K562 (cell line): Measurements from ENCODE around the gene APLF. TPM values are rescaled to one million over a fixed set of nuclear protein-coding genes. Genes with fewer than 3 reads are reported as not detected.
A peak's percentile ranks its signal among the peaks of the same experiment; 100 is the strongest.

ENCODE experiments used
- ATAC-seq: fragments of 200-7000 bp; cut with Tn5 transposase; 3 replicates; pipeline ENCODE4 v1.9.1; 2020; ENCODE audit warnings: moderate library complexity
- BruUV-seq: library from RNA; stranded (reverse); fragments of 400-500 nt; replicated peaks from 2 replicates; lab custom pipeline; 2021; lab: Mats Ljungman, UMichigan
- CTCF ChIA-PET: fragments of 300-600 bp; formaldehyde crosslinking; extraction: SDS; loops from one replicate; lab custom pipeline; 2021; ENCODE audit warnings: low intra/inter-chr PET ratio; lab: Yijun Ruan, JAX
- POLR2A ChIA-PET: fragments of 300-600, 350-650 bp; sonication (Branson Sonifier 250); formaldehyde crosslinking; extraction: SDS; loops from one replicate; lab custom pipeline; 2021; ENCODE audit warnings: antibody characterized with exemption, inconsistent platforms; lab: Yijun Ruan, JAX
- DNase-seq, 4 experiments: peaks; one replicate each; pipeline versions ENCODE4 v3.0.0 to v3.0.0-alpha.2; 2011 to 2018; ENCODE audit warnings: low spot score in 3 of 4, mixed read lengths in 3 of 4; ENCODE audit errors: extremely low read depth in 1 of 4
- FAIRE-seq: peaks from 2 replicates; lab custom pipeline; 2011; peaks lifted over from hg19 to GRCh38; lab: Jason Lieb, UNC
- H2AFZ ChIP-seq: 2 replicates; pipeline ENCODE4 v1.6.0; 2011; ENCODE audit warnings: low read depth, low read length, control low read depth, inconsistent platforms
- H3K27ac ChIP-seq: fragments of 200-600 bp; 3 replicates; pipeline ENCODE4 v1.8.0; 2011; ENCODE audit warnings: low read depth, mild to moderate bottlenecking, control low read depth, inconsistent platforms, low read length, moderate library complexity, mixed read lengths; ENCODE audit errors: extremely low read depth
- H3K27me3 ChIP-seq, 2 experiments: fragments of 300-600 bp in 1 of 2; 2 replicates in 1 of 2; 3 replicates in 1 of 2; pipeline versions ENCODE4 v1.6.0 to v1.8.0; 2011; ENCODE audit warnings: inconsistent platforms in 2 of 2, low read length in 2 of 2, mild to moderate bottlenecking in 1 of 2, mixed read lengths in 1 of 2, moderate library complexity in 1 of 2; ENCODE audit not compliant: control insufficient read depth in 2 of 2, insufficient read depth in 2 of 2
- H3K36me3 ChIP-seq: fragments of 300-600 bp; 3 replicates; pipeline ENCODE4 v1.8.0; 2011; ENCODE audit warnings: mild to moderate bottlenecking, low read length, inconsistent platforms; ENCODE audit not compliant: control insufficient read depth, insufficient read depth
- H3K4me1 ChIP-seq, 2 experiments: fragments of 200-600 bp in 1 of 2; replicated peaks in 1 of 2; 2 replicates in 1 of 2; 3 replicates in 1 of 2; pipeline versions ENCODE4 v1.5.1 to v1.8.0; 2011; ENCODE audit warnings: inconsistent platforms in 2 of 2, low read length in 2 of 2, mild to moderate bottlenecking in 1 of 2, mixed read lengths in 1 of 2, moderate library complexity in 1 of 2; ENCODE audit not compliant: control insufficient read depth in 2 of 2, insufficient read depth in 2 of 2
- H3K4me2 ChIP-seq: 2 replicates; pipeline ENCODE4 v1.6.1; 2011; ENCODE audit warnings: low read length, control low read depth, inconsistent platforms, mixed read lengths; ENCODE audit not compliant: insufficient read depth
- H3K4me3 ChIP-seq: fragments of 200-600 bp; sonication (generic), shearing (Covaris generic); 2 replicates; pipeline ENCODE4 v1.5.1; 2016; ENCODE audit warnings: control low read depth, inconsistent platforms
- H3K79me2 ChIP-seq: fragments of 200-600 bp; 3 replicates; pipeline ENCODE4 v1.8.0; 2011; ENCODE audit warnings: low read length, inconsistent platforms; ENCODE audit not compliant: control insufficient read depth, insufficient read depth
- H3K9ac ChIP-seq, 2 experiments: 2 replicates each; pipeline versions ENCODE4 v1.6.0 to v1.6.1; 2011; ENCODE audit warnings: low read depth in 2 of 2, low read length in 2 of 2, control low read depth in 1 of 2, inconsistent platforms in 1 of 2, mild to moderate bottlenecking in 1 of 2, mixed read lengths in 1 of 2; ENCODE audit not compliant: insufficient read depth in 1 of 2
- H3K9me1 ChIP-seq: one replicate; pipeline ENCODE4 v1.6.0; 2011; ENCODE audit warnings: inconsistent platforms, mild to moderate bottlenecking, low read length, moderate library complexity; ENCODE audit not compliant: control insufficient read depth, insufficient read depth
- H3K9me3 ChIP-seq: replicated peaks from 2 replicates; pipeline ENCODE4 v1.5.1; 2011; ENCODE audit warnings: low read depth, low read length, inconsistent platforms; ENCODE audit not compliant: control insufficient read depth, insufficient read depth
- H4K20me1 ChIP-seq: replicated peaks from 2 replicates; pipeline ENCODE4 v1.6.1; 2011; ENCODE audit warnings: low read length, inconsistent platforms, mixed read lengths; ENCODE audit not compliant: control insufficient read depth, insufficient read depth
- ARID1B ChIP-seq: fragments of 450-650 bp; IDR thresholded peaks from 2 replicates; pipeline ENCODE4 v1.6.1; 2016; ENCODE audit warnings: antibody characterized with exemption, mild to moderate bottlenecking, inconsistent platforms
- CBFA2T3 ChIP-seq: fragments of 450-650 bp; IDR thresholded peaks from 2 replicates; pipeline ENCODE4 v1.6.1; 2017
- FOXP1 ChIP-seq: sonication (generic); formaldehyde crosslinking; IDR thresholded peaks from 2 replicates; pipeline ENCODE4 v1.8.0; 2022; ENCODE audit warnings: mild to moderate bottlenecking, missing genetic modification reagents
- HDAC3 ChIP-seq: fragments of 450-650 bp; IDR thresholded peaks from 2 replicates; pipeline ENCODE4 v1.6.1; 2018; ENCODE audit warnings: borderline replicate concordance, mild to moderate bottlenecking, moderate library complexity; ENCODE audit not compliant: partially characterized antibody
- HMBOX1 ChIP-seq: sonication (generic); IDR thresholded peaks from 2 replicates; pipeline ENCODE4 v1.6.1; 2016
- SOX6 ChIP-seq: fragments of 450-650 bp; IDR thresholded peaks from 2 replicates; pipeline ENCODE4 v1.6.1; 2014; ENCODE audit warnings: mild to moderate bottlenecking
- TCF7L2 ChIP-seq: fragments of 150-350 bp; IDR thresholded peaks from 2 replicates; pipeline ENCODE4 v1.6.1; 2016; ENCODE audit warnings: low read depth, mild to moderate bottlenecking, low read length, moderate library complexity
- TGIF2 ChIP-seq: sonication (generic); formaldehyde crosslinking; IDR thresholded peaks from 2 replicates; pipeline ENCODE4 v1.8.1; 2022; ENCODE audit warnings: mild to moderate bottlenecking, missing genetic modification reagents, moderate library complexity
- WGBS: fragments of 100-300 bp; shearing (Covaris generic); methylation state at CpG from one replicate; pipeline ENCODE4 v1.1.6; 2016; ENCODE audit warnings: low coverage, mixed read lengths; ENCODE audit not compliant: insufficient coverage; ENCODE audit errors: missing lambda C conversion rate; 5-methylcytosine and 5-hydroxymethylcytosine counted together
- in situ Hi-C: fragments of 300-500 bp; cut with MboI; formaldehyde crosslinking; loops from 4 replicates; pipeline ENCODE4 v1.15.0; 2018; ENCODE audit warnings: inconsistent platforms, mixed read lengths
- intact Hi-C: fragments of 100-400 bp; cut with micrococcal nuclease; formaldehyde crosslinking; loops from 2 replicates; pipeline ENCODE4 v1.14.2; 2022
- polyA plus RNA-seq, 8 experiments: library from polyadenylated mRNA; depleted of rRNA in 4 of 8; stranded (reverse) in 5 of 8; unstranded in 3 of 8; fragments of >200 nt; fragmentation: Nextera tagmentation in 2 of 8; fragmentation: Illumina TruSeq in 1 of 8; extraction: Ambion mirVana in 2 of 8; extraction: Trizol in 1 of 8; gene quantifications; 2 replicates each; pipeline versions ENCODE4 v1.2.1 to v1.2.3, GENCODE V29; 2011 to 2014; ENCODE audit warnings: inconsistent platforms in 1 of 8, missing spikeins in 1 of 8
- total RNA-seq, 7 experiments: library from RNA; depleted of rRNA in 6 of 7; stranded (reverse); fragments of >200 nt in 6 of 7; fragmentation: Illumina TruSeq in 2 of 7; extraction: Trizol in 2 of 7; gene quantifications; 2 replicates each; pipeline versions ENCODE4 v1.2.1 to v1.2.3, GENCODE V29; 2011 to 2021; ENCODE audit warnings: low replicate concordance in 1 of 7

APLF gene
- total and polyA plus RNA-seq, 9 of the 15 experiments (the other 6 are each of a cell fraction or from before 2014, with no cell fraction given), result 0.07 to 1.1 (median 0.71) TPM

GRCh38 chr2:68478688-68479087 is 11.3 kb downstream of the APLF start:
- ChIA-PET POLR2A (interaction anchor here (1.7 kb wide), 1 partner anchor 9 kb away, joined by 6 read pairs; no protein-coding TSS in a partner anchor), CTCF (no interaction called here)
- no peak for ATAC-seq
- no peaks in the 10 kb centered on the region for H3K9me3 ChIP-seq
- H2AFZ ChIP-seq, result no peak overlapping the region
- FAIRE-seq, result peak; percentile 49
- TF ChIP-seq FOXP1 (CRISPR knock-in tag) (no peak), HDAC3 (no peak), SOX6 (0 out of 2 replicates have a peak, but pooled peaks have one; percentile 45), HMBOX1 (0 out of 2 replicates have a peak, but pooled peaks have one; percentile 18), TGIF2 (CRISPR knock-in tag) (no peak), CBFA2T3 (peak; percentile 51; the same call in 1 of the 2 replicates), ARID1B (peak; percentile 30; the same call in 1 of the 2 replicates), TCF7L2 (no peak)
- no peaks in the 10 kb centered on the region for H3K9me1 ChIP-seq
- no peaks in the 10 kb centered on the region for H3K79me2 ChIP-seq
- DNase-seq, result peak in 1 of 4 experiments; percentile 20
- H3K4me3 ChIP-seq, result no peak overlapping the region
- in situ Hi-C loops, result loop anchor here (25.0 kb wide), 1 partner anchor 159 kb away; the partner anchor contains the start of gene PROKR1
- H3K27me3 ChIP-seq, result no peaks in the 10 kb centered on the region
- H4K20me1 ChIP-seq, result no peaks in the 10 kb centered on the region
- H3K36me3 ChIP-seq, result no peaks in the 10 kb centered on the region
- 46% methylated on average over 1 of the region's 1 CpG for WGBS
- no peak overlapping the region for H3K9ac ChIP-seq
- H3K4me2 ChIP-seq, result no peak overlapping the region
- intact Hi-C loops, result no loop called here
- no peak overlapping the region for H3K27ac ChIP-seq
- no TSS peak for BruUV-seq
- peaks cover 0 to 3% of the 10 kb centered on the region in 2 experiments; a peak in 3 of 5 replicates for H3K4me1 ChIP-seq
